ENCODE measurements around the gene SURF1.

- TF ChIP-seq POLR2AphosphoS5 (IDR thresholded peaks at IDR 0.05) = no peak
- no peak for TF ChIP-seq EP300 (IDR thresholded peaks at IDR 0.05; ENCODE audit: low read depth)
Observed at GRCh38 chr9:133362359-133363044, 6.2 kb upstream of the SURF1 start.
